ENCODE data around the gene PRRC2A. TPM values are rescaled to one million over a fixed set of nuclear protein-coding genes. Genes with fewer than 3 reads are reported as not detected.

Gene PRRC2A
- total RNA-seq: 103 and 107 TPM in 2 replicates

GRCh38 chr6:31620586-31621319, at the start of gene PRRC2A:
Gene PRRC2A, plus strand, starts transcription at chr6:31620715. Its CDS starts 2,075 bp downstream, at chr6:31622790.

GRCh38 chr6:31572041-31572911, 48.2 kb upstream of the PRRC2A start, which contains the start of gene LTA:
Gene LTA, plus strand, starts transcription at chr6:31572289. Its CDS starts 454 bp downstream, at chr6:31572743.

GRCh38 chr6:31575335-31575901, 45.1 kb upstream of the PRRC2A start, which contains the start of gene TNF:
Gene TNF, plus strand, starts transcription at chr6:31575565. Its CDS starts 177 bp downstream, at chr6:31575742.

GRCh38 chr6:31582230-31582643, 38.3 kb upstream of the PRRC2A start, which contains the start of gene LTB:
Gene LTB, minus strand, starts transcription at chr6:31582424. Its CDS starts 7 bp downstream, at chr6:31582417.

GRCh38 chr6:31586008-31586407, 34.5 kb upstream of the PRRC2A start, which contains the start of gene LST1:
Gene LST1, plus strand, starts transcription at chr6:31586277. Its CDS starts 1,023 bp downstream, at chr6:31587300.

GRCh38 chr6:31614684-31615578, 5.6 kb upstream of the PRRC2A start, which contains the start of gene AIF1:
Gene AIF1, plus strand, starts transcription at chr6:31615234. Its CDS starts 96 bp downstream, at chr6:31615330.

GRCh38 chr6:31655349-31656237, 35.1 kb downstream of the PRRC2A start, which contains the start of gene APOM:
Gene APOM, plus strand, starts transcription at chr6:31655894. Its CDS starts 73 bp downstream, at chr6:31655967.

GRCh38 chr6:31660381-31661261, 40.1 kb downstream of the PRRC2A start, which contains the start of gene C6orf47:
Gene C6orf47, minus strand, starts transcription at chr6:31660778. Its CDS starts 831 bp downstream, at chr6:31659947.

GRCh38 chr6:31664790-31665500, 44.4 kb downstream of the PRRC2A start, which contains the start of gene GPANK1:
Gene GPANK1, minus strand, starts transcription at chr6:31664997. Its CDS starts 519 bp downstream, at chr6:31664478.

GRCh38 chr6:31665501-31666336, 45.2 kb downstream of the PRRC2A start, which contains the start of gene CSNK2B:
Gene CSNK2B, plus strand, starts transcription at chr6:31666080. Its CDS starts 752 bp downstream, at chr6:31666832.

GRCh38 chr6:31669676-31670075, 49.2 kb downstream of the PRRC2A start, which contains the start of gene LY6G5B:
Gene LY6G5B, plus strand, starts transcription at chr6:31669976. Its CDS starts 975 bp downstream, at chr6:31670951.

GRCh38 chr6:31680226-31681134, 60.0 kb downstream of the PRRC2A start, which contains the start of gene LY6G5C:
Gene LY6G5C, minus strand, starts transcription at chr6:31681067. Its CDS starts 694 bp downstream, at chr6:31680373.

